C4-2B (cell line): ENCODE data around the gene WDR83.

ENCODE experiments used
- ZFX ChIP-seq: fragments of 450-650 bp; IDR thresholded peaks from 2 replicates; pipeline ENCODE4 v1.6.1; 2017
- TF ChIP-seq, protein P1 (sequence below): fragments of 450-650 bp; conservative IDR thresholded peaks from 2 replicates; pipeline ENCODE4 v1.5.1; 2017; ENCODE audit warnings: mild to moderate bottlenecking

DNA sequence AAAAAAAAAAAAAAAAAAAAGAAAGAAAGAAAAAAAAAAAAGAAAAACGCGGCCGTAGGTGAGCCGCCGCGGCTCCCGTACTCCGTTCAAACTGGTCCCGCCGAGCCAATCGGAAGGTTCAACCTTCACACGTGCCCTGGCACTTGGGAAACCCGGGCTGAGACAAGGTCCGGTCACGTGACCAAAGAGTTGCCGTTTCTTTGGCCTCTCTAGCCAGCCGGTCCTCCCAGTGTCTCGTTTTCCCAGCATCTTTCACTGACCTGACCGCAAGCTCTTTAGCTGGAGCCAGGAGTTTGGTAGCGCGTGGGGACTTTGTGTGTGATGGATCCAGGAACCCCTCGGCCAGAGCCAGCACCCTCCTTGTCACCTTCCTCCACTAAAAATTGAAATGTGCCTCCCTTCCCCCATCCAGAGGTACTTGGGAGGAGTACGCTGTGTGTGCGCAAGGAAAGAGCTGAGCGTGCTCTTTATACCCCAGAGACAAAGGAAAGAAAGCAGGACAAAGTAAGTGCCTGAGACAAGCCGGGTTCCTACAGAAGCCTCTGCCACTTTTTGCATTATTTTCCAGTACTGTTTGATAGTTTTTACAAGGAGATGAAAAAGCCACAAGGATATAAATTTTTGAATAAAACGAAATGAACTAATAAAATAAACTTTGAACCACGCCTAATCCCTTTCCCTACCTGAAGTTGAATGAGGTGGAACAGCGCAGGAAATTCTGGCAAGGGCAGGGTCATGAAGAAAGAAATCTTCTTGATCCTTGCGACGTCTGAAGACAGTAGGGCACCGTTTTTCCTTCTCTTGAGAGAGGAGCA is 56.2 kb downstream of the WDR83 start:
- TF ChIP-seq ZFX = no peak
- TF ChIP-seq, protein P1, sequence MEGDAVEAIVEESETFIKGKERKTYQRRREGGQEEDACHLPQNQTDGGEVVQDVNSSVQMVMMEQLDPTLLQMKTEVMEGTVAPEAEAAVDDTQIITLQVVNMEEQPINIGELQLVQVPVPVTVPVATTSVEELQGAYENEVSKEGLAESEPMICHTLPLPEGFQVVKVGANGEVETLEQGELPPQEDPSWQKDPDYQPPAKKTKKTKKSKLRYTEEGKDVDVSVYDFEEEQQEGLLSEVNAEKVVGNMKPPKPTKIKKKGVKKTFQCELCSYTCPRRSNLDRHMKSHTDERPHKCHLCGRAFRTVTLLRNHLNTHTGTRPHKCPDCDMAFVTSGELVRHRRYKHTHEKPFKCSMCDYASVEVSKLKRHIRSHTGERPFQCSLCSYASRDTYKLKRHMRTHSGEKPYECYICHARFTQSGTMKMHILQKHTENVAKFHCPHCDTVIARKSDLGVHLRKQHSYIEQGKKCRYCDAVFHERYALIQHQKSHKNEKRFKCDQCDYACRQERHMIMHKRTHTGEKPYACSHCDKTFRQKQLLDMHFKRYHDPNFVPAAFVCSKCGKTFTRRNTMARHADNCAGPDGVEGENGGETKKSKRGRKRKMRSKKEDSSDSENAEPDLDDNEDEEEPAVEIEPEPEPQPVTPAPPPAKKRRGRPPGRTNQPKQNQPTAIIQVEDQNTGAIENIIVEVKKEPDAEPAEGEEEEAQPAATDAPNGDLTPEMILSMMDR = no peak
